OCI-LY7 (cell line): ENCODE data around the gene PTPRS. TPM values are rescaled to one million over a fixed set of nuclear protein-coding genes. Genes with fewer than 3 reads are reported as not detected.
A peak's percentile ranks its signal among the peaks of the same experiment; 100 is the strongest.

Experiments
- BruUV-seq: library from RNA; stranded (reverse); fragments of 400-500 nt; replicated peaks from 2 replicates; lab custom pipeline; 2021; lab: Mats Ljungman, UMichigan
- CTCF ChIA-PET: fragments of 300-600 bp; sonication (Branson Sonifier 250); formaldehyde crosslinking; loops from one replicate; lab custom pipeline; 2022; ENCODE audit warnings: antibody characterized with exemption; ENCODE audit not compliant: unreplicated experiment; lab: Charles Lee
- POLR2A ChIA-PET: fragments of 300-600 bp; sonication (Branson Sonifier 250); formaldehyde crosslinking; loops from one replicate; lab custom pipeline; 2022; ENCODE audit warnings: antibody characterized with exemption; lab: Charles Lee
- DNase-seq: peaks from one replicate; pipeline ENCODE4 v3.0.0-alpha.2; 2015; ENCODE audit warnings: low spot score
- H2AFZ ChIP-seq: fragments of 200-600 bp; sonication (generic), shearing (Covaris generic); 2 replicates; pipeline ENCODE4 v1.6.1; 2014; ENCODE audit warnings: mild to moderate bottlenecking, antibody characterized with exemption, low read length, moderate library complexity
- H3K27ac ChIP-seq: fragments of 200-600 bp; sonication (generic); 2 replicates; pipeline ENCODE4 v1.5.1; 2014; ENCODE audit warnings: mixed run types, low read depth, mild to moderate bottlenecking, moderate library complexity, low read length, inconsistent platforms; ENCODE audit not compliant: poor library complexity, severe bottlenecking
- H3K36me3 ChIP-seq: fragments of 200-600 bp; sonication (generic); 2 replicates; pipeline ENCODE4 v1.6.1; 2014; ENCODE audit warnings: mild to moderate bottlenecking, antibody characterized with exemption, low read length, moderate library complexity, mixed read lengths; ENCODE audit not compliant: insufficient read depth
- H3K4me1 ChIP-seq: fragments of 200-600 bp; sonication (generic); 2 replicates; pipeline ENCODE4 v1.5.1; 2014; ENCODE audit warnings: mild to moderate bottlenecking, low read length; ENCODE audit not compliant: insufficient read depth, poor library complexity, severe bottlenecking
- H3K4me2 ChIP-seq: fragments of 200-600 bp; sonication (generic); 2 replicates; pipeline ENCODE4 v1.6.1; 2014; ENCODE audit warnings: mild to moderate bottlenecking, low read length
- H3K4me3 ChIP-seq: fragments of 200-600 bp; sonication (generic); 2 replicates; pipeline ENCODE4 v1.5.1; 2014; ENCODE audit warnings: mild to moderate bottlenecking, low read depth, low read length; ENCODE audit not compliant: poor library complexity, severe bottlenecking
- H3K79me2 ChIP-seq: fragments of 200-600 bp; sonication (generic); 2 replicates; pipeline ENCODE4 v1.6.1; 2016; ENCODE audit warnings: low read depth, mild to moderate bottlenecking, low read length, moderate library complexity, mixed read lengths; ENCODE audit not compliant: insufficient read depth
- H3K9me2 ChIP-seq: fragments of 200-600 bp; sonication (generic); 2 replicates; pipeline ENCODE4 v1.6.1; 2016; ENCODE audit warnings: mild to moderate bottlenecking, low read length, mixed read lengths; ENCODE audit not compliant: insufficient read depth
- H3K9me3 ChIP-seq: fragments of 200-600 bp; sonication (generic); 2 replicates; pipeline ENCODE4 v1.6.1; 2014; ENCODE audit warnings: mild to moderate bottlenecking, mixed run types, low read length, mixed read lengths
- H4K20me1 ChIP-seq: fragments of 200-600 bp; sonication (generic); 2 replicates; pipeline ENCODE4 v1.6.1; 2014; ENCODE audit warnings: mild to moderate bottlenecking, antibody characterized with exemption, low read length, moderate library complexity, mixed read lengths; ENCODE audit not compliant: insufficient read depth
- EZH2phosphoT487 ChIP-seq: fragments of 200-600 bp; sonication (generic); IDR thresholded peaks from 2 replicates; pipeline ENCODE4 v1.6.1; 2018; ENCODE audit warnings: low read depth, borderline replicate concordance, mild to moderate bottlenecking, mixed run types, antibody characterized with exemption, low read length, moderate library complexity, mixed read lengths
- intact Hi-C: fragments of 100-400 bp; cut with micrococcal nuclease; formaldehyde crosslinking; loops from one replicate; pipeline ENCODE4 v1.10.0; 2022; ENCODE audit not compliant: unreplicated experiment
- total RNA-seq, 2 experiments: library from RNA; depleted of rRNA in 1 of 2; stranded (reverse); fragments of >200 nt in 1 of 2; shearing (Covaris generic) in 1 of 2; gene quantifications; 2 replicates each; pipeline ENCODE4 v1.2.3, GENCODE V29; 2014 to 2022
- TF ChIP-seq, protein P1 (sequence below): fragments of 200-600 bp; sonication (generic); conservative IDR thresholded peaks from 2 replicates; pipeline ENCODE4 v1.5.1; 2014; ENCODE audit warnings: mild to moderate bottlenecking, antibody characterized with exemption, low read length, moderate library complexity, mixed read lengths

Gene PTPRS
- total RNA-seq, 2 experiments from 2014 or later: 48.5 to 88.7 TPM

DNA sequence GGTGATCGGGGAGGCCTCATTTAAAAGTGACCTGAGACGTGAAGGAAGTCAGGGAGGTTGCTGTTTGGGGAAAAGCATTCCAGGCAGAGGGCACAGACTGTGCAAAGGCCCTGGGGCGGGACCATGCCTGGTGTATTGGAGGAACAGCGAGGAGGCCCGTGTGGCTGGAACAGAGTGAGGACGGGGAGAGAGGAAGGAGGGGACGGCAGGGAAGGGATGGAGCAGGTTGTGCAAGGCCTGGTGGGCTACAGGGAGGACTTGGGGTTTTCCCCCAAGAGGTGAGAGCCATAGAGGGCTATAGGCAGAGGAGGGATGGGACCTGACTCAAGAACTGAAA is 17.2 kb downstream of the PTPRS start:
- no TSS peak for BruUV-seq
- POLR2A ChIA-PET: no interaction called here
- no peak for DNase-seq
- no peaks in the 10 kb centered on the region for H3K79me2 ChIP-seq
- H3K27ac ChIP-seq: no peak overlapping the region
- CTCF ChIA-PET: no interaction called here
- H3K9me2 ChIP-seq: no peaks in the 10 kb centered on the region
- H4K20me1 ChIP-seq: no peaks in the 10 kb centered on the region
- no peak overlapping the region for H3K4me3 ChIP-seq
- TF ChIP-seq, protein P1, sequence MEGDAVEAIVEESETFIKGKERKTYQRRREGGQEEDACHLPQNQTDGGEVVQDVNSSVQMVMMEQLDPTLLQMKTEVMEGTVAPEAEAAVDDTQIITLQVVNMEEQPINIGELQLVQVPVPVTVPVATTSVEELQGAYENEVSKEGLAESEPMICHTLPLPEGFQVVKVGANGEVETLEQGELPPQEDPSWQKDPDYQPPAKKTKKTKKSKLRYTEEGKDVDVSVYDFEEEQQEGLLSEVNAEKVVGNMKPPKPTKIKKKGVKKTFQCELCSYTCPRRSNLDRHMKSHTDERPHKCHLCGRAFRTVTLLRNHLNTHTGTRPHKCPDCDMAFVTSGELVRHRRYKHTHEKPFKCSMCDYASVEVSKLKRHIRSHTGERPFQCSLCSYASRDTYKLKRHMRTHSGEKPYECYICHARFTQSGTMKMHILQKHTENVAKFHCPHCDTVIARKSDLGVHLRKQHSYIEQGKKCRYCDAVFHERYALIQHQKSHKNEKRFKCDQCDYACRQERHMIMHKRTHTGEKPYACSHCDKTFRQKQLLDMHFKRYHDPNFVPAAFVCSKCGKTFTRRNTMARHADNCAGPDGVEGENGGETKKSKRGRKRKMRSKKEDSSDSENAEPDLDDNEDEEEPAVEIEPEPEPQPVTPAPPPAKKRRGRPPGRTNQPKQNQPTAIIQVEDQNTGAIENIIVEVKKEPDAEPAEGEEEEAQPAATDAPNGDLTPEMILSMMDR: no peak
- TF ChIP-seq EZH2phosphoT487: no peak
- intact Hi-C loops: no loop called here
- H3K36me3 ChIP-seq: no peaks in the 10 kb centered on the region
- no peak overlapping the region for H3K4me2 ChIP-seq
- H2AFZ ChIP-seq: no peak overlapping the region
- H3K9me3 ChIP-seq: peaks cover 5% of the 10 kb centered on the region; the same call in 1 of the 2 replicates
- peaks cover 10% of the 10 kb centered on the region for H3K4me1 ChIP-seq

DNA sequence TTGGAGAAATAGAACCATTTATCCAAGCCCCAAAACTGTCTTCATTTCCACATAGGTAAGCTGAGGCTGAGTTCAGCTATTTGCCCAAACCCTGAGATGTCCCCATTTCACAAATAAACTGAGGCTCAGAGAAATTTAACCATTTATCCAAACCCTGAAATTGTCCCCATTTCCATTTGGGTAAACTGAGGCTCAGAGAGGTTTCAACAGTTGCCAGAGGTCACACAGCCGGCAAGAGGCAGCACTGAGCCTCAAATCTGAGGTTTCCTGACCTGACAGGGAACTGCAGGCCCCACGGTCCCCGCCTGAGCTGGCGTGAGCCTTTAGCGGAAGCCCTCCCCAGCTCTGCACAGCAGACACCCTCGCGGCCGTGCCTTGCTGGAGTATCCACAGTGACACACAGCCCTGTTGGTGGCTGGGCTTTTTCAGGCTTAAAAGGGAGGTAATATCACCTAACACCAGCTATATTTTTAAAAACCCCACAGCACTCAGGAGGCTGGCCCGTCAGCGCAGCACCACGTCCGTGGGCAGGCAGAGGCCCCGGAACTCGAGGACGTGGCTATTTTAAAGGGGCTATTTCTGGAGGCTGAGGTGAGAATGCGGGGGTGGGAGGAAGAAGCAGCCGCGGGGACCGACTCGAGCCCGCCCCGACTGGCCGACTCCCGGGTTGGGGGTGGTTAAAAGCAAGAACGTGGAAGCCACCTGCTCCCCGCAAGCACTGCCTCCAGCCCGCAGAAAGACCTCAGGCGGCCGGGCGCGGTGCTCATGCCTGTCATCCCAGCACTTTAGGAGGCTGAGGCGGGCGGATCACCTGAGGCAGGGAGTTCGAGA is 18.5 kb downstream of the PTPRS start:
- intact Hi-C loops: no loop called here
- peak; percentile 55 for DNase-seq
- H2AFZ ChIP-seq: peak overlapping the region; percentile 60; the same call in 1 of the 2 replicates

More for the DNA sequence above, 18.5 kb downstream of the PTPRS start:
- BruUV-seq: no TSS peak
- peak overlapping the region; percentile 63 for H3K4me2 ChIP-seq
- H3K4me1 ChIP-seq: peaks cover 10% of the 10 kb centered on the region
- CTCF ChIA-PET: no interaction called here
- no peaks in the 10 kb centered on the region for H3K79me2 ChIP-seq
- TF ChIP-seq, protein P1: peak; percentile 64
- TF ChIP-seq EZH2phosphoT487: no peak
- peak overlapping the region; percentile 34 for H3K4me3 ChIP-seq
- H3K9me2 ChIP-seq: no peaks in the 10 kb centered on the region
- H3K27ac ChIP-seq: no peak overlapping the region
- POLR2A ChIA-PET: no interaction called here
- no peaks in the 10 kb centered on the region for H4K20me1 ChIP-seq
- H3K36me3 ChIP-seq: no peaks in the 10 kb centered on the region
- H3K9me3 ChIP-seq: peaks cover 5% of the 10 kb centered on the region; the same call in 1 of the 2 replicates
